ENCODE measurements around the gene CCNL2.
"Not testable (repeated sequence)": the region's sequence is repeated elsewhere in the genome, so short reads cannot be mapped to it uniquely, and the experiment has no call there.

Gene CCNL2

DNA sequence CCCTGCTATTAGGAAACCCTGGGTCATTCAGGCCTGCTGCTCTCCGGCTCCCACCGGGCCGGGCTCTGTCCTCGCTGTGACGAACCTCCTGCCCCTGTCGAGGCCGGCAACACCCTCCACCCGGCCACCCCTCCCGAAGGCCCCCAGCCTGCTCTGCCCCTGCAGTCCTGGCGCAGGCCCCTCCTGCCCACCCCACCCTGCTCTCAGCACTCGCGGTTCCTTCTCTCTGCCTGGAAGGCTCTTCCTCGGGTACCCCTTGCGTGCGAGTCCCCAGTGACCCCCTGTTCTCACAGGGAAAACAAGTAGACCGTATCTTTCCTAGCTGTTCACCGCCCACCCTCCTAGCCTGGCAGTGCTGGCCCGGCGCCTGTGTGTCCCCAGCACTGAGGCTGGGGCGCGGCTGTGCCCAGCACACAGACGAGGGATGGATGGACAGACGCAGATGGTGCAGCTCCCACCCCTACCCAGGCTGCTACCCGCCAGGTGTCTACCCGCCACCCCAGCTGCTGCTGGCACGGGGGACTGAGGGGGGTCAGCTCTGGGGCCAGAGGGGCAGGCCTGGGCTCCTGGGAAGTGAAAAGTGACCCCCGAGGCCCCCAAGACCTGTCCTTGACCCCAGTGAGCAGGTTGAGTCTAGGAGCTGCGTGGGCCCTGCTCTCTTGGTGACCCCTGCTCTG, 33.3 kb upstream of the CCNL2 start:
- DNase-seq, result no peak

DNA sequence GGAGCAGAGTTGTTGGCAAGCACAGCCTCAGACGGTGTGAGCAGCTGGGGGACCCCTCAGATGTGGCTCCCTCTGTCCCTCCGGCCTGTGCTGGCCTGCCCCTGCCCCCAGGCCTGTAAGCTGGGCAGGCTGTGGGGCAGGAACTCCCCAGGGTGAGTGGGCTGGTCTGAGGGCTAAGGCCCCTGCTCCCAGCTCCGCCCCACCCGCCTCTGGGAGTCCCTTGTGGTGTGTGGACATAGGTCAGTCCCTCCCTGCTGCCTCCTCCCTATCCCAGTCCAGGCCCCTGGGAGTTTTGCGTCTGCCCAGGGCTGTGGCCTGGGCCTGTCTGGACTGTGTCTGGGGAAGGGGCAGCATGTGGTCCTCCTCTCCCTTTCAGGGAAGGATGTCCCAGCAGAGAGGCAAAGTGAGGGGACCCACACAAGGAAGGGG, 32.7 kb upstream of the CCNL2 start:
- no peak for DNase-seq

DNA sequence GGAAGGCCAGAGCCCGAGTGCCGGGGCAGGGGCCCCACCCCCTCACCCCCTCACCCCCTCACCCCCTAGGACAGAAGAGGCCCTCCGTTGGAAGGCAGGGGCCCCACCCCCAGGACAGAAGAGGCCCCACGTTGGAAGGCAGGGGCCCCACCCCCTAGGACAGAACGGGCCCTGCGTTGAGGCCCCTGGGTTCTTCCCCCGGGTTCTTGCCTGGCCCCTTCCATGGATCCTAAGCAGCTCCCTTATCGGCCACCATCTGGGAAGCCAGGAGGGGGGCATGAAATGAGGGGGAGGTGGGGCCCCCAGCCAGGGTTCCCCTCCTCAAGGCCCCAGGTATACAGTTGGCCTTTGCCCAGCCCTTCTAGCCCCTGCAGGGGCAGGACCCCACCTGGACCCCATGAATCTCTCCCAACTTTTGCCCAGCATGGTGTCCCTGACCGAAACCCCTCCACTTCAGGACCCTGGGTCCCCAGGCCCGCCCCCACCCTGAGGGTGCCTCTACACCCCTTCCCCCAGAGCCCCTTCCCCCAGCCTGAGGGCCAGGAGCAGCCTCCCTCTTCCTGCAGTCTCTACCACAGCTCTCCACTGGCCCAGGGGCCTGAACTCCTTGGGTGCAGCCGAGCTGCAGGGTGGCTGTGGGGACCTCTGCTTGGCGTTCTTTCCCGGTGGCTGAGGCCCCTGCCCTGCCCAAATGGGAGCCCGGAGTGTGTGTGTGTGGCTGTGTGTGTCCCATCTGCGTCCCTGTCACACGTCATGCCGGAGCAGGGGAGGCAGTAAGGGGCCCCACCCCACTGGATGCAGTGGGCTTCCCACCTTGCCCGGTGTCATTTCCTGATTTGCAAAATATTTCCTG, 32.1 kb upstream of the CCNL2 start:
- DNase-seq, result no peak

DNA sequence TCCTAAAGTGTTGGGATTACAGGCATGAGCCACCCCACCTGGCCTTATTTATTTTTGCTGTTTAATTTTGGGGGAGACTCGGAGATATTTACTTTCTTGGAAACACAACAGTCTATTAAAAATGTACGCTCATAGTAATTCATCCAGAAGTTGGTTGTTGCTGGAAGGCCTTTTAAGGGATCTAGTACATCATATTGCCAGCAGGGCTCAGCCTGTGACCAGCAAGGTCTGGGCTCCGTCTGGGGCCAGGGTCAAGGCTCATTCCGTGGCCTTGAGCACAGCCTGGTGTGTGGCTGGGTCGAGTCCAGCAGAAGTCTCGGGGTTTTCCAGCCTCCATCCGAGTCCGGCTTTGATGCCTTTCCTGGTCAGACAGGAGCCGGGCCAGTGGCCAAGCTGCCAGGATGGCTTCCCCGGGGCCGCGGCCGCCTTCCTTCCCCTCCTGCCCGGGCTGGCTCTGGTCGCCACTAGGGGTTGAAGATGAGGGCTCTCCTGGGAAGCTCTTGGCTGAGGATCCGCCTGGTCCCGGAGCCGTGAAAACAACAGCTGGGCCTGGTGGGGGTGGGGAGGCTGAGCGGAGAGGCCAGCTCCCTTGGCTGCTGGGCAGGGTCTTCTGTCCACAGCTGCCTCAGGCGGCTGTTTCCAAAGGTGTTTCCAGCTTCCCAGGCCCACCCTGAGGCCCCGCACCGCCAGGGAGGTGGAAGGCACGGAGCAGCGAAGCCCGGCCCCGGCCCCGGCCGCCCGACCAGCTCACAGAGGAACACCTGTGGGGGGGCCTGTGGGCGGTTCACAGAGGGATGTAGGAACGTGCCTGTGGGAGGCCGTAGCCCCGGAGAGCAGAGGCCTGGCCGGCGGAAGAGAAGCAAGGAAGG, 31.2 kb upstream of the CCNL2 start:
- no peak for DNase-seq

DNA sequence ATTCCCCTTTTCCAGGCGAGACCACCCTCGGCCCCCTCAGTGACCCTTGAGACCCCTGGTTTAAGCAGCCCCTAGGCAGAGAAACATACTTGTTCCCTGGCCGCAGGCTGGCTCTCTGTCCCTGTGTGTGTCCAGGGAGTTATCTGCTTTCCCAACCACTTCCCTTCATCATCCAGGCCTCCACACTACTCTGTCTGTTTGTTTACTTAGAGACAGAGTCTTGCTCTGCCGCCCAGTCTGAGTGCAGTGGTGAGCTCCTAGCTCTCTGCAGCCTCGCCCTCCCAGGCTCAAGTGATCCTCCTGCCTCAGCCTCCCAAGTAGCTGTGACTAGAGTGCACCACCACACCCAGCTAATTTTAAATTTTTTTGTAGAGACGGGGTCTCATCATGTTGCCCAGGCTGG, 30.5 kb upstream of the CCNL2 start:
- no peak for DNase-seq

DNA sequence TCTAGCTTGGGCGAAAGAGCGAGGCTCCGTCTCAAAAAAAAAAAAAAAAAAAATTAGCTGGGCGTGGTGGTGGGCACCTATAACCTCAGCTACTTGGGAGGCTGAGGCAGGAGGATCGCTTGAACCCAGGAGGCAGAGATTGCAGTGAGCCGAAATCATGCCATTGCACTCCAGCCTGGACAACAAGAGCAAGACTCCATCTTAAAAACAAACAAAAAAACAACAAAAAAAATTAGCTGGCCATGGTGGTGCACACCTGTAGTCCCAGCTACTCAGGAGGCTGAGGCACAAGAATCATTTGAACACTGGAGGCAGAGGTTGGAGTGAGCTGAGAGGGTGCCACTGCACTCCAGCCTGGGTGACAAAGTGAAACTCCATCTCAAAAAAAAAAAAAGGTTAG, 29.8 kb upstream of the CCNL2 start:
- DNase-seq, result not testable (repeated sequence)

DNA sequence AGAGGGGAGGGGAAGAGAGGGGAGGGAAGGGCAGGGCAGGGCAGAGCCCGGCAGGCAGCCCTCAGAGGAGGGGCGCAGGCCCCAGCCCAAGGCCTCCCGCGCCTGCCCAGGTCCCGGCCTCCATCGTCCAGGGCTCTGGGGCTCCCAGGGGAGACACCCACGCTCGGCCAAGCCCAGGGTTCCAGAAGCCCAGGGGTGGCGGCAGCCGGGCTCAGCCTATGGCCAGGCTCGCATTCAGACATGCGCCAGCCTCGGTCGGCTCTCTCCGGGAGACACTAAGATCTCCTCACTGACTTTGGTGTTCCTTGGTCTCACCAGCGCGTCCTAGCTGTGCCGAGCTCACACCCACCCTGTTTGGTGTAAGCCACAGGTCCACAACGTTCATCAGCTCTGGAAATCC, 29.0 kb upstream of the CCNL2 start:
- DNase-seq, result no peak

DNA sequence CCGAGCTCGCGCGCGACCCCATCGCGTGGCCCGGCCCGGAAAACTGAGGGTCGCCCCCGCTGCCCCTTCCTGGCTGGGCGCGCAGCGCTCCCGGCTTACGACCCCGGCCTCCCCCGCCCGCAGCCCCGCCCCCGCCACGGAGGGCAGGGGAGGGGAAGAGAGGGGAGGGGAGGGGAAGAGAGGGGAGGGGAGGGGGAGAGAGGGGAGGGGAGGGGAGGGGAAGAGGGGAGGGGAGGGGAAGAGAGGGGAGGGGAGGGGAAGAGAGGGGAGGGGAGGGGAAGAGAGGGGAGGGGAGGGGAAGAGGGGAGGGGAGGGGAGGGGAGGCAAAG, 28.6 kb upstream of the CCNL2 start:
- DNase-seq, result no peak

DNA sequence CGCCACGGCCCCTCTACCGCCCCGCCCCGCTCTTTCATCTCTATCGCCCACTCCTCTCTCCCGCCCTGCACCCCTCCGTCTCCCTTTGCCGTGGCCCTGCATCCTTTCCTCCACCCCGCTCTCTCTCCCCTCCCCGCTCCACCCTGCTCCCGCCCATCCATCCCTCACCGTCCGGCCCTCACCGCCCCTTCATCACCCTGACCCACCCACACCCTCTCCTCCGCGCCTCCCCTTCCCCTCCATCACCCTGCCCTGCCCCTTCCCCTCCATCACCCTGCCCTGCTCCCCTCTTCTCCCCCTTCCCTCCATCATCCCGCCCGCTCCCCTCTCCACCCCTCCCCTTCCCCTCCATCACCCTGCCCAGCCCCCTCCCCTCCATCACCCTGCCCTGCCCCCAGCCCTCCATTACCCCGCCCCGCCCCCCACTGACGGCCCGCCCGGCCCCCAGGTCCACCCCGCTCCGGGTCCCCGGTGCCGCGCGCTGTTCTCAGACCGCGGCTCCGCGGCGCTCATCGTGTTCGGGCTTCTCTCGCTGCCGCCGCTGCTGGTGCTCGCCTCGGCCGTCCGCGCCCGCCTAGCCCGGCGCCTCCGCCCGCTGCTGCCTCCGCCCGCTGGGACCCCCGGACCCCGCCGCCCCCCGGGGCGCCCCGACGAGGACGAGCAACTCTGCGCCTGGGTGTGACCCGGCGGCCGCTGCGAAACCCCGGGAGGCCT, 28.1 kb upstream of the CCNL2 start:
- DNase-seq, result no peak

DNA sequence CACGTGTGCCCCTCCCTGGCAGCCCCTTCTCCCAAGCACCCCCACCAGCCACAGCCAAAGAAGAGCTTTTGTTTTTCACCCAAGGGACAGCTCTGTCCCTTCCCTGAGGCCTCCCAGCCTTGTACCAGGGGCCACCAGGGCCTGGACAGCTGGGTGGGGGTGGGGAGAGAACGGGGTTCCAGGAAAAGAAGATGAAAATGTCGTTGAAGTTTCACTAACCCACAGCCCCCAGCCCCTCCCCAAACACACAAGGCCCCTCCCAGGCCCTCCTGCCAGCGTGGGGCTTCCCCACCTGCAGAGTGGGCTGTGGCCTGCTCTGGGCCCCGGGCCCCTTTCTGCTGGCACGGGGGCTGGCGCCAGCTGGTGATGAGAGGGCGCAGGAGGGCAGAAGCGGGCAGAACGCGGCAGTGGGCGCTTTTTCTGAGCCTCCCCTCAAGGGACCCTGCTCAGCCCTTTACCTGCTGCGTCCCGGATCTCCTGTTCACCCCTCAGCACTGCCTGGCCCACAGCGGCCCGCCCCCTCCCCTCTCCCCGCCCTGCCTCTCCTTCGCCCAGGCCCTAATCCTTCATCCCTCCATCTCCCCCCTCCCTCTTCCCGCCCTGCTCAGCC, 27.5 kb upstream of the CCNL2 start:
- DNase-seq, result no peak

DNA sequence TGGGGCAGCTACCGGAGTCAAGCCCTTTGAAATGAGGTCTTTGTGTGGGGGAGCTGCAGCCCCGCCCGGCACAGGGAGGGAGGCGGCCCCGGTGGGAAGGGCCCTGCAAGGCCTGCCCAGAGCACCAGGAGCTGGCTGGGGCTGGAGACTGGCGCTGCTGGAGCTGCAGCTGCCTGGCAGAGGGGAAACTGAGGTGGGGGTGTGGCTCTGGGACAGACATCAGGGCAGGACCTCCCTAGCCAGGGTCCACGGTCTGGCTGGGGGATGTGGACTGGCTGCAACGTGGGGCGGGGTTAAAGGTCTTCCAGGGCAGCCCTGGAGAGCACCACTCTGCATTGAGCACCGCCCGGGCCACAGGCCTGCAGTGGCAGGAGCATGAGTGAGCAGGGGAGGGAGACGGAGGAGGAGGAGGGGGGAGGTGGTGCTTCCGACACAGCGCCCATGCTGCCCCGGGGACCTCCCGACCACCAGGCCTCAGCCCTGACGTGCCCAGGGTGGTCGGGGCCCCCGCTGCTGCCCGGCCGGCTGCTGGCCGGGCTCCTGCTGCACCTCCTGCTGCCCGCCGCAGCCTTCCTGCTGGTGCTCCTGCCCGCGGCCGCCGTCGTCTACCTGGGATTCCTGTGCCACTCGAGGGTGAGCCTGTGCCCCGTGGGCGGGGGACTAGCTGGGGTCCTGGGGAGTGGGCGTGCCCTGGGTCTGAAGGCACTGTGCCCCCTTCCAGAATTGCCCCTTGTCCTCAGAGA, 26.8 kb upstream of the CCNL2 start:
- DNase-seq, result no peak

DNA sequence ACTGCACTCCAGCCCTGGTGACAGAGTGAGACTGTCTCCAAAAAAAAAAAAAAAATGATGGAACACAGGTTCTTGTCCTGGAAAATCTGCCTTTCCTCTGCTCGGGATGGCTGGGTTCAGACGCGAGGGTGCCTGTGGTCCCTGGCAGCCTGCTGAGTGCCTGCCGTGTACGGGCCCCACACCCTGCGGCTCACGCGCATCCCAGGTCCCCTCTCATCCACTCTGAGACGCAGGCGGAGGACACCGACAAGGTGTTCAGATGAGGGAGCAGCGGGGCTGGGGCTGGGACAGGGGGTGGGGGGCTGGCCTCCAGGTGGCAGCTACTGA, 26.3 kb upstream of the CCNL2 start:
- no peak for DNase-seq

DNA sequence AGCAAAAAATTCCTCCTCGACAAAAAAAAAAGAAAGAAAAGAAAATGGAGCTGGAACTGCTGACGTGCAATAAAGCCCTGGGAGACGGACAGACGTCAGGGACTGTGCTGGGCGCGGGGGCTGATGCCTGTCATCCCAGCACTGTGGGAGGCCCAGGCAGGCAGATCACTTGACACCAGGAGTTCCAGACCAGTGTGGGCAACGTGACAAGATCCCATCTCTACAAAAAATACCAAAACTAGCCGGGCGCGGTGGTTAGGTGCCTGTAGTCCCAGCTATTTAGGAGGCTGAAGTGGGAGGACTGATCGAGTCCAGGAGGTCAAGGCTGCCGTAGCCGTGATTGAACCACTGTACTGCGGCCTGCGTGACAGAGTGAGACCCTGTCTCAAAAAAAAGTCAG, 25.6 kb upstream of the CCNL2 start:
- DNase-seq, result no peak

DNA sequence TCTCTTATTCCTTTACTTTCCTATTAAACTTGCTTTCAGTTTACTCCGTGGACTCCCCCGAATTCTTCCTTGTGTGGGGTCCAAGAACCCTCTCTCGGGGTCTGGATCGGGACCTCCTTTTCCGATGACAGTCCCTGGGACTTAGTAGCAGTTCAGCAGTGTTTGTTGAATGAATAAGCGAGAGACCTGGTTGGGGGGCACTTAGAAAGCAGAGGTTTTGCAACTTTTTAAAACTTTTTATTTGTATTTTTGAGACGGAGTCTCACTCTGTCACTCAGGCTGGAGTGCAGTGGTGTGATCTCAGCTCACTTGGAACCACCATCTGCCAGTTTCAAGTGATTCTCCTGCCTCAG, 24.1 kb upstream of the CCNL2 start:
- DNase-seq, result no peak

DNA sequence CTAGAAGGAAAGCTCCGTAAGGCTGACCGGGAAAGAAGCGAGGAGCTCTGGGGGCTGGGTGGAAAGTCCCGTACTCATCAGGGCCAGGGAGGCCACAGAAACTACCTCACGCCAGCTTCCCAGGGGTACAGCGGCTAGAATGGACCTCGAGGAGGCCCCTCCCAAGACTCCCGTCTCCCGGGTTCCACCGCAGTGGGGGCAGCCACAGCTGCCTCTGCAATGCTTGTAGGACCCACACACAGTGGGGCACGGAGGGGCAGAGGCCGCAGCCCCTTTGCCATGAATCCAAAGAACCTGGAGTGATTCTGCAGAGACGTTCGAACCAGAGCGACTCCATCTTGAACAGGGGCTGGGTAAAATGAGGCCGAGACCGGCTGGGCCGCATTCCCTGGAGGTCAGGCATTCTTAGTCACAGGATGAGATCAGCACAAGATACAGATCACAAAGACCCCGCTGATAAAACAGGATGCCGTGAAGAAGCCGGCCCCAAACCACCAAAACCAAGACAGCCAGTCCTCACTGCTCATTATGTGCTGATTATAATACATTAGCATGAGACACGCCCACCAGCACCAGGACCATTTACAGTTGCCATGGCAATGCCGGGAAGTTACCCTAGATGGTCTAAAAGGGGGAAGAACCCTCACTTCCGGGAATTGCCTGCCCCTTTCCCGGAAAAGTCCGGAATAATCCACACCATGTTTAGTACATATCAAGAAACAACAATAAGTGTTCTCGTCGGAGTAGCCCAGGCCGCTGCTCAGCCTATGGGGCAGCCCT, 23.5 kb upstream of the CCNL2 start:
- DNase-seq, result no peak

DNA sequence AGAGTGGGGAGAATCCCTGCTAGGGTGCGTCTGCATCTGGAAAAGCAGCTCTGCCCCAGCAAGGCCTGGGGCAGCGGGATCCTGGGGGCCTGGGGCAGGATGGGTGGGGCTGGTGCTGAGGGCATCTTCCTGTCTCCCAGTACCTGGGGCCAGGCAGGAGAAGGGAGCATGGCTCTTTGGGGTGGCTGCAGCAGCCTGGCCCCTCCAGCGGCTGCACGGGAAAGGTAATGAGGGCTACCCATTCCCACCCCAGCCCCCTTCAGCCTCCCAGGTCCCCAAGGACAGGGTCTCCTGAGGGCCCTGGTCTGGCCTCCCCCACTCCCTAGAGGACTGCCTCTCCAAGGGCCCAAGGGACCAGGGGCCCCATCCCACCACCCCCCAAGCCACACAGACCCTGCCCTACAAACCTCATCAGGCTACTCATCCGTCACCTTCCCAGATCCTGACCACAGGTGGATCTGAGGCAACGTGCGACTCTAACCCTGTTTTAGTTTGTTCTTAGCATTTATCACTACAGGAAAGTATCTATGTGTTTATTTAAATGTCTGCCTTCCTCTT, 22.9 kb upstream of the CCNL2 start:
- DNase-seq, result no peak

DNA sequence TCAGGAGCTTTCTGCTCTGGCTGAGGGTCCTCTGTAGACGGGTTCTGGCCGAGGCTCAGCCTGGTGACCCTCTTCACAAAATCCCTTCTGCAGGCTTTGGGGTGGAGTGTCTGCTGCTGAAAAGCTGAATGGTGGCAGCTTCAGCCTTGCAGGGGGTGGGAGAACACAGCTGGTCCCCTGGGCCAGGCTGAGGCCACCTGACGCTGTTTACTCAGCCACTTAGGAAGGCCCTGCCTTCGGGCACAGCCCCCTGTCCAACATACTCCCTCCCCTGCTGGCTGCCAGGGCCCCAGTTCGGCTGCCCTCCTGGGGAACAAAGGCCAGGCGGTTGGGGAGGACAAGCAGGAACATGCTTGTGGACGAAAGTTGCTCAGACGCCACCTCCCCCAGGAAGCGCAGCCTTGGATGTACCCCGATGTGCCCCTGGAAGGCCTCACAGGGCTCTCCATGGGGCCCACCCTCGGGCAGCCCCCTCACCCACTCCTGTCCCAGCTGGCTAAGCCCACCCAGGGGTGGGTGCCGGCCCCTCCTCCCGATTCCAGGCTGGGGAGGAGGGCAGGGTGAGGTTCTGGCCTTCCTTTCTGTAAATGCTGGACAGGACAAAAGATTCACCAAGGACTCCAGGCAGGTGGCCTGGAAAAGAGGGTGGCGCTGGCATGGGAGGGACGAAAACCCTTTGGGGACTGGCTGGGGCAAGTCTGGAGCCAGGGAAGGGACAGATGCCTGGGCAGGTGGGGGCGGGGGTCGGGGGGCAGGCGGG, 22.2 kb upstream of the CCNL2 start, which contains the start of gene ANKRD65:
ANKRD65 (minus strand) TSS at position 130 of the 760 bp plus-strand sequence. CDS start 271 bp downstream, outside the sequence.
- DNase-seq, result peak; percentile 66

DNA sequence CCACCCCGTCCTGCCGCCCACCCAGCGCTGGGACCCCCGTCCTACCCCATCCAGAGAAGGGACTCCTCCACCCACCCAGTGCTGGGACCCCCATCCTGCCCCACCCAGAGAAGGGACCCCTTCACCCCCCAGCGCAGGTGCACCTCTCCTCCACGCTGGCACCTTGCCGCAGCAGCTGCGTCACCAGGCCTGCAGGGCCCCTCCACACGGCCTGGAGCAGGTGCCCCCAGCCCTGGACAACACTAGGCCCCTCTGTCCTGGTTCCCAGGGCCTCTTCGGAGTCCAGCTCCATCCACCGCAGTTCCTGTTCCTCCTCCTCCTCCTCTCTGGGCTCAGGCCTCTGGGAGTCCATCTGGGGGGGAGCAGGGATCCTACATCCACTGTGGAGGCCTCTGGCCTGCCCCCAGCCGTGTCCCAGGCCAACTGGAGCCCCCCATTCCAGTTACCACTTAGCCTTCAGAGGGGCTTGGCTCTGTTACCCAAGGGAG, 21.6 kb upstream of the CCNL2 start:
- no peak for DNase-seq

DNA sequence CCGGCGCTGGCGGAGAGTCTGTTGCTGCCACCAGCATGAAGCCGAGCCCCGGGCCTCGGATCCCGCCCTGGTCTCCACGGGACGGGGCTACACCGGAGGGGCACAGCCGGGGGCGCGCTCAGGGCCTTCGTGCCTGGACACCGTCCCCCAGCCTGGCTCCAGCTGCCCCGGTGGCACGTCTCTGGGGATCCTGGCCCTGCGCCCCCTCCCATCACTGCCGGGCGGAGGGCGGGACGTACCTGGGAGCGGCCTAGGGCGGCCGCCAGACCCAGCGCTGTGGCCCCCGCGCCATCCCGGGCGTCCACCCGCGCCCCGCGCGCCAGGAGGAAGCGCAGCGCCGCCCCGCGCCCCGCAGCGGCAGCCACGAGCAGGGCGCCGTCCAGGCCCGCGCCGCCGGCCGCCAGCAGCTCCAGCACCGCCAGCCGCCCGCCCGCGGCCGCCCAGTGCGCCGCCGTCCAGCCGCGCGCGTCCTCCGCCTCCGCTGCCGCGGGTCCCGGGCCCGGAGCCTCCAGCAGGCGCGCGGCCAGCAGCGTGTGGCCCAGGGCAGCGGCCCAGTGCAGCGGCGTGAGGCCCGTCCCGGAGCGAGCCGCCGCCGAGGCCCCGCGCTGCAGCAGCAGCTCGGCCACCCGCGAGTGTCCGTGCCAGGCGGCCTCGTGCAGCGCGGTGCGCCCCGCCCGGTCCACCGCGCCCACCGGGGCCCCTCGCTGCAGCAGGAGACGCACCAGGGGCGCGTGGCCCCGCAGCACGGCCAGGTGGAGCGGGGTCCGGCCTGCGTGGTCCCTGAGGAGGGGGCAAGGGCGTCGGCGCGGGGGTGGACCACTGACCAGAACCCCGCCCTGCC, 20.9 kb upstream of the CCNL2 start:
- no peak for DNase-seq

Measured in NCI-H1417 treated with DMSO at 0.1 percent for 48 hours (cell line).